Cardiac muscle cell (in vitro differentiated cells and primary cell): ENCODE results near the gene PDK2. TPM values are rescaled to one million over a fixed set of nuclear protein-coding genes. Genes with fewer than 3 reads are reported as not detected.

Source experiments
- DNase-seq, 2 donors: peaks; one replicate each; pipeline versions ENCODE4 v3.0.0 to v3.0.0-alpha.2; 2010 to 2017; ENCODE audit warnings: low read depth in 1 of 2, low spot score in 1 of 2
- H3K27ac ChIP-seq: fragments of 200-600 bp; sonication (generic); 2 replicates; pipeline ENCODE4 v1.5.1; 2016
- H3K27me3 ChIP-seq: fragments of 200-600 bp; sonication (generic); 2 replicates; pipeline ENCODE4 v1.6.0; 2016; ENCODE audit warnings: control low read depth
- H3K36me3 ChIP-seq: fragments of 200-600 bp; sonication (generic); 2 replicates; pipeline ENCODE4 v1.5.1; 2016; ENCODE audit warnings: control low read depth
- H3K4me1 ChIP-seq: fragments of 200-600 bp; sonication (generic); 2 replicates; pipeline ENCODE4 v1.8.1; 2017; ENCODE audit warnings: low read depth, mild to moderate bottlenecking, mixed run types
- H3K4me3 ChIP-seq: fragments of 200-600 bp; sonication (generic); 2 replicates; pipeline ENCODE4 v1.5.1; 2016; ENCODE audit warnings: mild to moderate bottlenecking
- H3K9me3 ChIP-seq: fragments of 200-600 bp; sonication (generic); 2 replicates; pipeline ENCODE4 v1.5.1; 2017; ENCODE audit warnings: low read depth, mild to moderate bottlenecking, control low read depth
- polyA plus RNA-seq: library from polyadenylated mRNA; unstranded; fragments of >200 nt; fragmentation: Nextera tagmentation; extraction: Ambion mirVana; gene quantifications from 2 replicates; pipeline ENCODE4 v1.2.1, GENCODE V29; 2016
- total RNA-seq: library from RNA; depleted of rRNA; stranded (reverse); fragments of >200 nt; gene quantifications from 2 replicates; pipeline ENCODE4 v1.2.3, GENCODE V29; 2016
- TF ChIP-seq, protein P1 (sequence below): IDR thresholded peaks from 2 replicates; pipeline ENCODE4 v1.5.1; 2012; ENCODE audit warnings: low read depth, mild to moderate bottlenecking, low read length

PDK2 gene
- total and polyA plus RNA-seq, 2 experiments from 2014 or later = 88.5 to 146 TPM

DNA sequence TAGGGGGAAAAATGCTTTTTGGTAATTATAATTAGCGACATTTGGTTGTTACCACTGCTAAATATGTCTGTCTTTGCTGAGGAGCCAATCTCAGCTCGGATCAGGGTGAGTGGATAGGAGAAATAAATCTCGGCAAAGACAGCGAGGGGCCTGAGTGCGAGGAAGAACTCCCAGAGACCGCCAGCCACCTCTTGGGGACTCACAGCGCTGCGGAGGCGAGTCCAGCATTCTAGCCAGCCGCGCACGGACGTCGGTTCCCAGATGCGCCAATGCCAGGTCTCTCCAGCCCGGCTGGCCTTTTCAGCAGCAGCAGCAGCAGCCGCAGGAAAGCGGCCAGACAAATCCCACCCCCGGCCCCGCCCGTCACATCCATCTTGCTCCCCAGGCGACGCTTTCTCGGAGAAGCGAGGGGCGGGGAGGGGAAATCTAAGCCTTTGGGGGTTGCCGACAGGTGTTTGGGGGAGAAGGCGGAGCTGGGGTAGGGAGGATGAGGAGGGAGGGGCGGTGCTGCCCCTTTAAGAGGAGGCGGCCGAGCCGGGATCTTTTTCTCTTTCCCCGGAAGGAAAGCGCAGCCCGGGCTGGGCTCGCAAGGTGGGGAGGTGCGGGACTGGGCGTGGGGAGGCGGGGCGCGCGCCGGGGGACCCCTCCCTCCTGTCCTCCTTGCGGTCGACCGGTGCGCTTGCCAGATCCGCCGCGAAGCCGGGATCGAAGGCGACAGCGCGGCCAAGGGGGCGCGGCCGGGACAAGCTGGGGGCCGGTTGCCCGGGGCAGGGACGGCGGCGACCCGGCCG is 39.5 kb upstream of the PDK2 start, which contains the start of gene ITGA3:
Gene ITGA3, plus strand, starts transcription at position 685 of the 791 bp plus-strand sequence. CDS start 330 bp downstream, outside the sequence.
- H3K27ac ChIP-seq = peak within 1 kb of the TSS; percentile 18
- TF ChIP-seq, protein P1, sequence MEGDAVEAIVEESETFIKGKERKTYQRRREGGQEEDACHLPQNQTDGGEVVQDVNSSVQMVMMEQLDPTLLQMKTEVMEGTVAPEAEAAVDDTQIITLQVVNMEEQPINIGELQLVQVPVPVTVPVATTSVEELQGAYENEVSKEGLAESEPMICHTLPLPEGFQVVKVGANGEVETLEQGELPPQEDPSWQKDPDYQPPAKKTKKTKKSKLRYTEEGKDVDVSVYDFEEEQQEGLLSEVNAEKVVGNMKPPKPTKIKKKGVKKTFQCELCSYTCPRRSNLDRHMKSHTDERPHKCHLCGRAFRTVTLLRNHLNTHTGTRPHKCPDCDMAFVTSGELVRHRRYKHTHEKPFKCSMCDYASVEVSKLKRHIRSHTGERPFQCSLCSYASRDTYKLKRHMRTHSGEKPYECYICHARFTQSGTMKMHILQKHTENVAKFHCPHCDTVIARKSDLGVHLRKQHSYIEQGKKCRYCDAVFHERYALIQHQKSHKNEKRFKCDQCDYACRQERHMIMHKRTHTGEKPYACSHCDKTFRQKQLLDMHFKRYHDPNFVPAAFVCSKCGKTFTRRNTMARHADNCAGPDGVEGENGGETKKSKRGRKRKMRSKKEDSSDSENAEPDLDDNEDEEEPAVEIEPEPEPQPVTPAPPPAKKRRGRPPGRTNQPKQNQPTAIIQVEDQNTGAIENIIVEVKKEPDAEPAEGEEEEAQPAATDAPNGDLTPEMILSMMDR = no peak
- H3K27me3 ChIP-seq = no peaks in the 10 kb centered on the region
- no peaks in the 10 kb centered on the region for H3K36me3 ChIP-seq
- no peaks in the 10 kb centered on the region for H3K9me3 ChIP-seq
- DNase-seq = peak; percentile 87 to 89
- peak within 1 kb of the TSS; percentile 51 for H3K4me3 ChIP-seq
- peaks cover 23% of the 10 kb centered on the region for H3K4me1 ChIP-seq

GRCh38 chr17:50056217-50056960 is 38.8 kb upstream of the PDK2 start:
- peak overlapping the region; percentile 18 for H3K27ac ChIP-seq
- peak overlapping the region; percentile 51 for H3K4me3 ChIP-seq
- TF ChIP-seq, protein P1 = peak; percentile 41
- no peaks in the 10 kb centered on the region for H3K9me3 ChIP-seq
- DNase-seq = peak; percentile 70 to 86
- no peaks in the 10 kb centered on the region for H3K36me3 ChIP-seq
- peaks cover 30% of the 10 kb centered on the region for H3K4me1 ChIP-seq
- H3K27me3 ChIP-seq = no peaks in the 10 kb centered on the region

DNA sequence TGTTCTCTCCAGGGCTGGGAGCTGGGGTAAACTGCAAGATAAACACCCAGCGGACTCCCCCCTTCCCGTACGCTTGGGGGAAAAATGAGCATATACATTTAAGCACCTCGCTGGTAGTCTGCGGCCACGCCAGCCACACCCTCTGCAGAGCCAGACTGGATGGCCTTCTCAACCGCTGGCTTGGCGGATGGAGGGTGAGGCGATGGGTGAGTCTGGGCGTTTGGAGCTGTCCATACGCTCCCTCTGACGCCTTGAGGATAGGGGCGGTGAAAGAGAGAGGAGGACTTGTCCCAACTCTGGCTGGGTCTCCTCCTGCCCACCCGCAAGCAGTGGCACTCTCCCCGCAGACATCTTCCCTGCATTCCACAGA is 38.2 kb upstream of the PDK2 start:
- no peaks in the 10 kb centered on the region for H3K9me3 ChIP-seq
- DNase-seq = peak in 1 of 2 donors; percentile 35
- TF ChIP-seq, protein P1 = no peak
- H3K27ac ChIP-seq = no peak overlapping the region
- H3K4me3 ChIP-seq = peak overlapping the region; percentile 51
- no peaks in the 10 kb centered on the region for H3K27me3 ChIP-seq
- H3K4me1 ChIP-seq = peaks cover 36% of the 10 kb centered on the region
- no peaks in the 10 kb centered on the region for H3K36me3 ChIP-seq

- no peak for DNase-seq
- H3K27me3 ChIP-seq = no peaks in the 10 kb centered on the region
- H3K36me3 ChIP-seq = no peaks in the 10 kb centered on the region
- H3K4me1 ChIP-seq = peaks cover 41% of the 10 kb centered on the region
- TF ChIP-seq, protein P1 = no peak
- H3K9me3 ChIP-seq = no peaks in the 10 kb centered on the region
- H3K4me3 ChIP-seq = no peak overlapping the region
- no peak overlapping the region for H3K27ac ChIP-seq
These were observed 37.6 kb upstream of the PDK2 start for GRCh38 chr17:50057521-50057991.

GRCh38 chr17:50058296-50058953 is 36.7 kb upstream of the PDK2 start:
- H3K4me1 ChIP-seq = peaks cover 41% of the 10 kb centered on the region
- no peaks in the 10 kb centered on the region for H3K27me3 ChIP-seq
- TF ChIP-seq, protein P1 = no peak
- H3K4me3 ChIP-seq = no peak overlapping the region
- no peaks in the 10 kb centered on the region for H3K36me3 ChIP-seq
- no peak for DNase-seq
- no peak overlapping the region for H3K27ac ChIP-seq
- no peaks in the 10 kb centered on the region for H3K9me3 ChIP-seq
